ENCODE data around the gene ERGIC1. TPM values are rescaled to one million over a fixed set of nuclear protein-coding genes. Genes with fewer than 3 reads are reported as not detected.

Gene ERGIC1
- polyA plus RNA-seq, 1 donor from 2014 or later = 59.1 TPM

DNA sequence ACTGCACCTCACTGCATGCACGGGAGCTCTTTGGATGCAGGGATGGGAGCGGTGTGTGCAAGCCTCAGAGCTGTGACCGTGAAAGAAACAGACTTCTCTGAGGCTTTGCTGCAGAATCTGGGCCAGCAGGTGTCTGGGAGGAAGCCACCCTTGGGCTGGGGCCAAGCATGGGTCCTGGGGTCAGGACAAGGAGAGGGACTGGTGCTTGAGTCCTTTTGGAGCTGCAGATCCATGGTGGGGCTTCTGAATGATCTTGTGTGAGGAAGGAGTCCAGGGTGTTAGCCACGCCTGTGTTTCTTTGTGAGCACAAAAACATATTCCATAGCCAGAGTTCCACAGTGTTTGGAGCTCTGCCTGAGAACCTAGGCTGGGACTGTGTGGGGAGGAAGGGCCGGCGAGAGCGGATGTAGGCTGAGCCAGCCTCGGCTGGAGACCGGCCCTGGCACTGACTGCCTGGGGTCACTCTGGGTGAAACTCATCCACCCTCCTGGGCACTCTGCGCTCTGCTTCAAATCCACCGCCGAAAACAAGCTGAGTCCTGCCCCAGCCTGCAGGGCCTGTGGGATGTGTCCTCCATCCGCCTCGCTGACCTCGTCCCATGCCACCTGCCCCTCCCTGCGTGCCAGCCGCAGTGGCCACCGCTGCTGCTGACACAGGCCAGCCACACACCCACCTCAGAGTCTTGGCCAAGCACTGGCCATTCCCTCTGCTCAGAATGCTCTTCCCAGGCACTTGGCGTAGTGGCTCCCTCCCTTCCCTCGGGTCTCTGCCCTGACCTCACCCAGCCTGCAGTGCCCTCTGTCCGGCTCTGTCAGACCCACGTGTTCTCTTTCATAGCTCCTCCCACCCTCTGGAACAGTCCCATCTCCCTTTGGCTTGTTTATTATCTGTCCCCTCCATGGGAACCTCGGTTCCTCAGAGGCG, 26.7 kb downstream of the ERGIC1 start:
- TF ChIP-seq MXI1 (conservative IDR thresholded peaks at IDR 0.05; ENCODE audit: poor library complexity, severe bottlenecking) (no peak), EP300 (conservative IDR thresholded peaks at IDR 0.05; ENCODE audit: poor library complexity, severe bottlenecking) (no peak), EZH2 (IDR thresholded peaks at IDR 0.05; ENCODE audit: borderline replicate concordance, insufficient read depth, low read length, poor library complexity, severe bottlenecking) (no peak), POLR2AphosphoS5 (IDR thresholded peaks at IDR 0.05) (no peak), SMC3 (conservative IDR thresholded peaks at IDR 0.05; ENCODE audit: poor library complexity) (no peak), RAD21 (conservative IDR thresholded peaks at IDR 0.05) (no peak), TAF1 (IDR thresholded peaks at IDR 0.05; ENCODE audit: low read depth) (no peak)
- TF ChIP-seq, protein P1, sequence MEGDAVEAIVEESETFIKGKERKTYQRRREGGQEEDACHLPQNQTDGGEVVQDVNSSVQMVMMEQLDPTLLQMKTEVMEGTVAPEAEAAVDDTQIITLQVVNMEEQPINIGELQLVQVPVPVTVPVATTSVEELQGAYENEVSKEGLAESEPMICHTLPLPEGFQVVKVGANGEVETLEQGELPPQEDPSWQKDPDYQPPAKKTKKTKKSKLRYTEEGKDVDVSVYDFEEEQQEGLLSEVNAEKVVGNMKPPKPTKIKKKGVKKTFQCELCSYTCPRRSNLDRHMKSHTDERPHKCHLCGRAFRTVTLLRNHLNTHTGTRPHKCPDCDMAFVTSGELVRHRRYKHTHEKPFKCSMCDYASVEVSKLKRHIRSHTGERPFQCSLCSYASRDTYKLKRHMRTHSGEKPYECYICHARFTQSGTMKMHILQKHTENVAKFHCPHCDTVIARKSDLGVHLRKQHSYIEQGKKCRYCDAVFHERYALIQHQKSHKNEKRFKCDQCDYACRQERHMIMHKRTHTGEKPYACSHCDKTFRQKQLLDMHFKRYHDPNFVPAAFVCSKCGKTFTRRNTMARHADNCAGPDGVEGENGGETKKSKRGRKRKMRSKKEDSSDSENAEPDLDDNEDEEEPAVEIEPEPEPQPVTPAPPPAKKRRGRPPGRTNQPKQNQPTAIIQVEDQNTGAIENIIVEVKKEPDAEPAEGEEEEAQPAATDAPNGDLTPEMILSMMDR (IDR thresholded peaks at IDR 0.05; ENCODE audit: poor library complexity, severe bottlenecking) = no peak
- TF ChIP-seq, protein P2, sequence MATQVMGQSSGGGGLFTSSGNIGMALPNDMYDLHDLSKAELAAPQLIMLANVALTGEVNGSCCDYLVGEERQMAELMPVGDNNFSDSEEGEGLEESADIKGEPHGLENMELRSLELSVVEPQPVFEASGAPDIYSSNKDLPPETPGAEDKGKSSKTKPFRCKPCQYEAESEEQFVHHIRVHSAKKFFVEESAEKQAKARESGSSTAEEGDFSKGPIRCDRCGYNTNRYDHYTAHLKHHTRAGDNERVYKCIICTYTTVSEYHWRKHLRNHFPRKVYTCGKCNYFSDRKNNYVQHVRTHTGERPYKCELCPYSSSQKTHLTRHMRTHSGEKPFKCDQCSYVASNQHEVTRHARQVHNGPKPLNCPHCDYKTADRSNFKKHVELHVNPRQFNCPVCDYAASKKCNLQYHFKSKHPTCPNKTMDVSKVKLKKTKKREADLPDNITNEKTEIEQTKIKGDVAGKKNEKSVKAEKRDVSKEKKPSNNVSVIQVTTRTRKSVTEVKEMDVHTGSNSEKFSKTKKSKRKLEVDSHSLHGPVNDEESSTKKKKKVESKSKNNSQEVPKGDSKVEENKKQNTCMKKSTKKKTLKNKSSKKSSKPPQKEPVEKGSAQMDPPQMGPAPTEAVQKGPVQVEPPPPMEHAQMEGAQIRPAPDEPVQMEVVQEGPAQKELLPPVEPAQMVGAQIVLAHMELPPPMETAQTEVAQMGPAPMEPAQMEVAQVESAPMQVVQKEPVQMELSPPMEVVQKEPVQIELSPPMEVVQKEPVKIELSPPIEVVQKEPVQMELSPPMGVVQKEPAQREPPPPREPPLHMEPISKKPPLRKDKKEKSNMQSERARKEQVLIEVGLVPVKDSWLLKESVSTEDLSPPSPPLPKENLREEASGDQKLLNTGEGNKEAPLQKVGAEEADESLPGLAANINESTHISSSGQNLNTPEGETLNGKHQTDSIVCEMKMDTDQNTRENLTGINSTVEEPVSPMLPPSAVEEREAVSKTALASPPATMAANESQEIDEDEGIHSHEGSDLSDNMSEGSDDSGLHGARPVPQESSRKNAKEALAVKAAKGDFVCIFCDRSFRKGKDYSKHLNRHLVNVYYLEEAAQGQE (IDR thresholded peaks at IDR 0.05; ENCODE audit: borderline replicate concordance) = no peak

DNA sequence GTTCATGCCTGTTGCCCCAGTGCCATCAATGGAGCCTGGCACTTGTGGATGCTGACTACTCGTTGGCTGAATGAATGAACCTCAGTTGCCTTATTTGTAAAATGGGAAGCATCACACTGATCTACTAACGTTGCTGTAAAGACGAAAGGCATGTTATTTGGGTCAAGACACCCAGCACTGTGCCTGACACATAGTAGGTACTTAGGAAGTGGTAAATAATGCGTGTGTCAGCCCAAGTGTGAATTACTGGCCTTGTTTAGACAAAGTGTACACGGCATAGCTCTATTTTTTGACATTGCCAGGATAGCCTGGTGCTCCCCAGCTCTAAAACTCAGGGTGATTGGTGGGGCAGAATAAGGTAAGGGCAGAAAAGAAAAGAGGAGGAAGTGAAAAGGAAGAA, 27.4 kb downstream of the ERGIC1 start:
- H3K27me3 ChIP-seq (ENCODE audit: insufficient read depth, low read depth, low read length) = no peaks in the 10 kb centered on the region
- H3K9me2 ChIP-seq (ENCODE audit: insufficient read depth, low read length) = no peaks in the 10 kb centered on the region
- H3K4me2 ChIP-seq (ENCODE audit: low read length) = no peak overlapping the region
- no peaks in the 10 kb centered on the region for H3K9me3 ChIP-seq (ENCODE audit: low read length)
- H3K79me2 ChIP-seq (replicated peaks; ENCODE audit: insufficient read depth, low read length) = no peaks in the 10 kb centered on the region
- H3K4me3 ChIP-seq (ENCODE audit: low read length) = no peak overlapping the region
- no peak overlapping the region for H2AFZ ChIP-seq (ENCODE audit: low read depth, low read length)
- no peaks in the 10 kb centered on the region for H4K20me1 ChIP-seq (ENCODE audit: insufficient read depth)
- no peaks in the 10 kb centered on the region for H3F3A ChIP-seq (ENCODE audit: insufficient read depth, low read length, poor library complexity, severe bottlenecking)
- TF ChIP-seq, protein P2 (IDR thresholded peaks at IDR 0.05; ENCODE audit: borderline replicate concordance) = no peak
- TF ChIP-seq RAD21 (conservative IDR thresholded peaks at IDR 0.05) (no peak), TAF1 (IDR thresholded peaks at IDR 0.05; ENCODE audit: low read depth) (no peak), SMC3 (conservative IDR thresholded peaks at IDR 0.05; ENCODE audit: poor library complexity) (no peak), EZH2 (IDR thresholded peaks at IDR 0.05; ENCODE audit: borderline replicate concordance, insufficient read depth, low read length, poor library complexity, severe bottlenecking) (no peak), POLR2AphosphoS5 (IDR thresholded peaks at IDR 0.05) (no peak), EP300 (conservative IDR thresholded peaks at IDR 0.05; ENCODE audit: poor library complexity, severe bottlenecking) (no peak), MXI1 (conservative IDR thresholded peaks at IDR 0.05; ENCODE audit: poor library complexity, severe bottlenecking) (no peak)
- TF ChIP-seq, protein P1 (IDR thresholded peaks at IDR 0.05; ENCODE audit: poor library complexity, severe bottlenecking) = no peak
- no peak overlapping the region for H3K9ac ChIP-seq (ENCODE audit: low read length)
- H3K36me3 ChIP-seq (ENCODE audit: insufficient read depth, low read length) = no peaks in the 10 kb centered on the region
- no peak overlapping the region for H3K27ac ChIP-seq (ENCODE audit: low read length)

More for the DNA sequence above, 26.7 kb downstream of the ERGIC1 start:
- H3K4me2 ChIP-seq (ENCODE audit: low read length) = no peak overlapping the region
- H3K9me3 ChIP-seq (ENCODE audit: low read length) = no peaks in the 10 kb centered on the region
- H3K9me2 ChIP-seq (ENCODE audit: insufficient read depth, low read length) = no peaks in the 10 kb centered on the region
- H3K36me3 ChIP-seq (ENCODE audit: insufficient read depth, low read length) = no peaks in the 10 kb centered on the region
- no peaks in the 10 kb centered on the region for H4K20me1 ChIP-seq (ENCODE audit: insufficient read depth)
- H3F3A ChIP-seq (ENCODE audit: insufficient read depth, low read length, poor library complexity, severe bottlenecking) = no peaks in the 10 kb centered on the region
- H3K9ac ChIP-seq (ENCODE audit: low read length) = no peak overlapping the region
- H2AFZ ChIP-seq (ENCODE audit: low read depth, low read length) = no peak overlapping the region
- no peak overlapping the region for H3K27ac ChIP-seq (ENCODE audit: low read length)
- H3K79me2 ChIP-seq (replicated peaks; ENCODE audit: insufficient read depth, low read length) = no peaks in the 10 kb centered on the region
- H3K4me3 ChIP-seq (ENCODE audit: low read length) = no peak overlapping the region
- no peaks in the 10 kb centered on the region for H3K27me3 ChIP-seq (ENCODE audit: insufficient read depth, low read depth, low read length)
